ENCODE measurements around the gene ACACA.

GRCh38 chr17:37310940-37311339 lies 95.7 kb downstream of the ACACA start:
- TF ChIP-seq CTCF (IDR thresholded peaks at IDR 0.05; ENCODE audit: low read length) (no peak), EZH2phosphoT487 (IDR thresholded peaks at IDR 0.05; ENCODE audit: low read length) (no peak)

All from MM.1S (cell line).